Dendritic cell treated with granulocyte-macrophage colony-stimulating factor and Interleukin-4, amounts not matched to agents 40 ng/mL and 50 ng/mL, for 4 days (primary cell): ENCODE measurements around the gene BICC1.

Experiments
- H3K27ac Mint-ChIP-seq: one replicate; pipeline ENCODE4 v1.8.0; 2022; ENCODE audit warnings: mild to moderate bottlenecking, mixed read lengths
- H3K27me3 Mint-ChIP-seq: one replicate; pipeline ENCODE4 v1.8.0; 2022; ENCODE audit warnings: mild to moderate bottlenecking, mixed read lengths
- H3K36me3 Mint-ChIP-seq: one replicate; pipeline ENCODE4 v1.8.0; 2022; ENCODE audit warnings: low read depth, mixed read lengths
- H3K4me1 Mint-ChIP-seq: one replicate; pipeline ENCODE4 v1.8.0; 2022; ENCODE audit warnings: low read depth, mixed read lengths
- H3K4me3 Mint-ChIP-seq: one replicate; pipeline ENCODE4 v1.8.0; 2022; ENCODE audit warnings: mild to moderate bottlenecking, moderate library complexity, mixed read lengths
- H3K9me3 Mint-ChIP-seq: one replicate; pipeline ENCODE4 v1.8.0; 2022; ENCODE audit warnings: mixed read lengths
- intact Hi-C: fragments of 100-400 bp; cut with micrococcal nuclease; formaldehyde crosslinking; loops from one replicate; pipeline ENCODE4 v1.15.0; 2022

BICC1 gene

DNA sequence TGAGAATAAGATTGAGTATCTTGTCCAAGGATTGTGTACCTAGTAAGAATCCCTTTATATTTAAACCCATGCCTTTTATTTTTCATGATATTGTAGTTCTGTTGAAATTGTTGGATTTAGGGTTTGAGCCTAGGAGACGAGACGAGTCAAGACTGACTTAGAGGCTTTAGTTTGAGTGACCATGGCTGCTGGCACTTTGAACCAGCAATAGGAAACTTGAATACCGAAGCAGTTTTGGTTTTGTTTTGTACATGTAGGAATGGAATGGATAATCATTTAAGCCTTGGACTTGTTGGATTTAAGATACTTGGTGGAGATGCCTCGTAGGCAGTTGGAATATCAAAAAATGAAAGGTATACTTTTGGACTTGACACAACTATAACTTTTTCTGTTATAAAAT lies 229.0 kb downstream of the BICC1 start:
- H3K27me3 Mint-ChIP-seq: no peaks in the 10 kb centered on the region
- H3K4me1 Mint-ChIP-seq: no peaks in the 10 kb centered on the region
- intact Hi-C loops: no loop called here
- no peaks in the 10 kb centered on the region for H3K36me3 Mint-ChIP-seq
- no peak overlapping the region for H3K27ac Mint-ChIP-seq
- H3K9me3 Mint-ChIP-seq: no peaks in the 10 kb centered on the region
- H3K4me3 Mint-ChIP-seq: no peak overlapping the region

DNA sequence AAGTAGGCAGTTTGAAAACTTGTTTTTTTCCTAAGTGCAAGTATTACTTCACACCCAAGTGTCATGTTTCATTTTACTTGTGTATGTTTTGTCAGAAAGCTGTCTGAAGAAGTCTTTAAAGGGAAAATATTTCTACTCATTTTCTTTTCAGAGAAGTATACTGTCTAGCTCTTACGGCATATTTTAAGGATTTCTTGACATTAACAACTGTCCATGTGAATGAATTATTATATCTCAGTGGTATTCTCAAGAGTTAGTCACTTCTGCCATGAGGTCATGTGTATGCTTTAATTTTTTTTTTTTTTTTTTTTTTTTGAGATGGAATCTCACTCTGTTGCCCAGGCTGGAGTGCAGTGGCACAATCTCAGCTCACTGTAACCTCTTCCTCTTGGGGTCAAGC lies 229.5 kb downstream of the BICC1 start:
- H3K36me3 Mint-ChIP-seq: no peaks in the 10 kb centered on the region
- H3K4me1 Mint-ChIP-seq: no peaks in the 10 kb centered on the region
- H3K27ac Mint-ChIP-seq: no peak overlapping the region
- H3K4me3 Mint-ChIP-seq: no peak overlapping the region
- H3K9me3 Mint-ChIP-seq: no peaks in the 10 kb centered on the region
- H3K27me3 Mint-ChIP-seq: no peaks in the 10 kb centered on the region
- intact Hi-C loops: no loop called here

DNA sequence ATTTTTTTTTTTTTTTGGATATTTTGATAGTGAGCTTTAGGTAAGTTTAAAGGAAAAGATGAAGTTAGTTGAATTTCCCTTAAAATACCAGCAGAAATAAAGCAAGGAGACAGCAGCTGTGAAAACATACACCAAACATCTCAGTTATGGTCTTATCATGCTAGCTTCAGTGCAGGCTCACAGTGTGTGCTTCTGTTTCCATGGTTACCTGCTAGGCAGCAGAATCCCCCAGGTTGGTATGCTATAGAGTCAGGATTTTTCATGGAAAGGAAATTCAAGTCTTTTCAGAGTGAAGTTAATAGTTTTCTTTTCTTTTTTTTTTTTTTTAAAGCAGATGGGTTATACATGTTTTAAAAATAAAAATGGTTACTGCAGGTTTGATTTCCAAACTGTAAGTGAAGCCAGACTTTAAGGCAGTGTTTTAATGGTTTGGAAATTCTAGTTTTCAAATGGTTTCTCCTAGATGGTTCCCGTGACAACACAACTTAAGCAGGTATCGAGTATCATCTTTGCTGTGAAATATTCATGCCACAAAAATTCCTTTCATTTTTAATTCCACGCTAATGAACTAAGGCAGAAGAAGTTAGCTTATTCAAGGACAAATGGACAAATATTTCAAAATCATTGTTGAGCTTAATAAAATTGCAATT lies 230.9 kb downstream of the BICC1 start:
- Mint-ChIP-seq H3K4me1 (no peaks in the 10 kb centered on the region), H3K36me3 (no peaks in the 10 kb centered on the region), H3K27ac (no peak overlapping the region), H3K4me3 (no peak overlapping the region), H3K9me3 (no peaks in the 10 kb centered on the region), H3K27me3 (no peaks in the 10 kb centered on the region)
- intact Hi-C loops: no loop called here

DNA sequence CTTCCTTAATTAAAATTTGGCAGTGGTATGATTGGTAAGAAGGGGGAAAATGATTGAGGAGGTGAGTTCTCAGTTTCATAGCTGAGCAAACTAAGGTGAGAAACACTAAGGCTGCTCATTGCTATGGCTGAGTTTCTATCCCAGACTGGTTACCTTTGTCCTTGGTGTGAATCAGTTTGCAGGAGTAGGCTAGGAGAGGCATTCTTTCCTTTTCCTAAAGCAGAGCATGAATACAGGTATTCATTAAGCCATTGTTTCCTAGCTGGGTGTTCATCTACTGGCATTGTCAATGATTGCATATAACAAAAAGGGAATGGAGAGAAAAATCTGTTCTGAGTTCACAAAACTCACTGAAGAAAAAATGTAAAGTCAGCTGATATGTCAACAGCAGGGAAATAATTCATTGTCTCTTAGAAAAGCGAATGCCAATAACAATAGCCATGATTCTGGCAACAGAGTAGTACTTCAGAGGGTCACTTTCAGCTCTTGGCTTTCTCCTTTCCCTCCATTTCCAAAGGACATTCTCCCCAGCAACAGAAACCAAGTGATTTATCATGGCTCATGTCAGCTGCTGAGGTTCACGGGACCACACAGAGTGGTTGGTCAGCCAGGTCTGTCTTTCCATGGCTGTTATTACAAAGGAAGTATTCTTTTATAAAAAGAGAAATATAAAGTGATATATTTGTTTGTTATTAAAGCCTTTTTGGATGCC lies 234.0 kb downstream of the BICC1 start:
- no peaks in the 10 kb centered on the region for H3K36me3 Mint-ChIP-seq
- no peaks in the 10 kb centered on the region for H3K27me3 Mint-ChIP-seq
- no peak overlapping the region for H3K4me3 Mint-ChIP-seq
- no peaks in the 10 kb centered on the region for H3K9me3 Mint-ChIP-seq
- no peaks in the 10 kb centered on the region for H3K4me1 Mint-ChIP-seq
- H3K27ac Mint-ChIP-seq: no peak overlapping the region
- intact Hi-C loops: no loop called here

DNA sequence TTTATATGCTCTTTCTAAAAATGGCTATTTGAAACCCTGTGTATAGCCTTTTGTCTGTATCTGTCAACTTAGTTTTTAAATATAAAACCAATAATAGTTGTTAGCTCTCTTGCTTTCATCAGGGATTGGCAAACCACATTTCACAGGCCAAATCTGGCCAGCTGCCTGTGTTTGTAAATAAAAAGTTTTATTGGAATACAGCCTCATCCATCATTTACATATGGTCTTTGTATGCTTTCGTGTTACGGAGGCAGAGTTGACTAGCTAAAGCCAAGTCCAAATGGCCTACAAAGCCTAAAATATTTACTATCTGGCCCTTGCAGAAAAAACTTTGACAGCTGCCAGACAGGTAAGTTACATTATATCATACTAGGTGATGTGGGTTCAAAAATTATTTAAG lies 235.0 kb downstream of the BICC1 start:
- no peaks in the 10 kb centered on the region for H3K9me3 Mint-ChIP-seq
- no peak overlapping the region for H3K27ac Mint-ChIP-seq
- no peaks in the 10 kb centered on the region for H3K4me1 Mint-ChIP-seq
- no peaks in the 10 kb centered on the region for H3K27me3 Mint-ChIP-seq
- H3K36me3 Mint-ChIP-seq: no peaks in the 10 kb centered on the region
- H3K4me3 Mint-ChIP-seq: no peak overlapping the region
- intact Hi-C loops: no loop called here

DNA sequence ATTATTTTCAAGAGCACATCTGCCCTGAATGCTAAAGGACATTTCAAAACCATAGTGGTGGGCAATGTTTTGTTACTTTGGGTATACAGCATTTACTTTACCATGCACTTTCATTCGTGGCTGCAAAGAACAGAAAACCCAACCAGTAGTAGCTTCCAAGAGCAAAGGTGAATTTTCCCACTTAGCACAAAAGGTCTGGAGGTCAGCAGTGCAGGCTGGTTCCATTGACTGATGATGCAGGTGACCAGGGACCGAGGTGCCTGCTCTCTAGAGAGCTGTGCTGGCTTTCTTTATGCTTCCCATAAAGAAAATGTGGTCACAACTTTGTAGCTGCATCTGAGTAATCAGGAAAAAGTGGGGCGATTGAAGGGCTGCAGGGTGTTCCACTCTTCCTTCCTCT lies 240.0 kb downstream of the BICC1 start:
- Mint-ChIP-seq H3K36me3 (no peaks in the 10 kb centered on the region), H3K9me3 (no peaks in the 10 kb centered on the region), H3K27ac (no peak overlapping the region), H3K27me3 (no peaks in the 10 kb centered on the region), H3K4me3 (no peak overlapping the region), H3K4me1 (peaks cover 5% of the 10 kb centered on the region)
- intact Hi-C loops: no loop called here

DNA sequence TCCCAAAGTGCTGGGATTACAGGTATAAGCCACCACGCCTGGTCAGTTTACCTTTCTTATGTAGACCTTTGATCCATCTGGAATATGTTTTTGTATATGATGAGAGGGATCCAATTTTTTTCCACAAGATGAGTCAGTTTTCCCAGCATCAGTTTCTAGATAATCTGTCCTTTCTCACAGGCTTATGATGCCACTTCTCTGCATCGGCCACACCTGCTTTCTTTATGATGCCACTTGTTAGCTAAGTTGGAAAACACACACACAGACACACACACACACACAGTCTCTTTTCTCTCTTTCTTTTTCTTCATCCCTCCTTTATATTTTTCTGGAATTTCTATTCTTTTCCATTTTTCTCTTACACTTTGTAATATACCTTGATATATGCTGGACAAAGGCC lies 240.8 kb downstream of the BICC1 start:
- Mint-ChIP-seq H3K4me1 (peaks cover 5% of the 10 kb centered on the region), H3K36me3 (no peaks in the 10 kb centered on the region), H3K4me3 (no peak overlapping the region), H3K27me3 (no peaks in the 10 kb centered on the region), H3K9me3 (no peaks in the 10 kb centered on the region), H3K27ac (no peak overlapping the region)
- intact Hi-C loops: no loop called here

DNA sequence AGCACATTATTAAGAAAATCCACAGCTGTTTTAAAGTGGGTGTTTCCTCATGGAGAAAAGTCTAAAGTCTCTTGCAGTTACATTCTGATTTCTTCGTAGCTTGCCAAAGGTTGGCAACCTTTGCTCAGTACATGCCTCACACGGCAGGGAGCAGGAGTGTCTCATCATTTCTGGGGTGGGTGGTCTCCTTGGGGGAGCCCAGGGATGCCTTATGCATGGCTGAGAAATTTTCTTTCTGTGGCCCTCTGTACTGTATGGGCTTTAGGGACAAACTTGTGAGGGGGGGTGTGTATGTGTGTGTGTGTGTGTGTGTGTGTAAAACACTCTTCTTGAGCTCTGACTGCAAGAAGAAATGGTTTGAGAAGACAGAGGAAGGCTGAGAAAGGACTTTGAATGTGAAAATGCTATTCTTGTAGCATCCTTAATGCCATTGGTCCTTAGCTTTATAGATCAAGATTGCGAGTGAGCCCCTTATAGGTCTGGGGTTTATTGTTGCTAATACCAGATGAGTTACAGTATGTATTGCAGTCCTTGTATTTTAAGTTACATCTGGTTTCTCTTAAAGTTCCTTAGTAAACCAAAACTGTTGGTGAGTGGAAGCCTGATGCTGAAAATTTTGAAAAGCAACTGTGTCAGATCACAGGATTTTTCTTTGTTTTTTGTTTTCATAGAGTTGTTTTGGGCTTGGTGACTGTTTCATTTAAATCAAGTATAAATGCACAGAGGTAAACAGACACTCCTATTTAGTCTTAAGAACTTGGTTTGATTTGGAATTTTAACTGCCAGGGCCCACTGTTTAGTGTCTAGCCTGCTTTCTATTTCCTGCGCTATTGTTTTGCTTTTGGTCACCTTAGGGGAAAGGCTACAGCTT lies 242.0 kb downstream of the BICC1 start:
- intact Hi-C loops: no loop called here
- H3K4me1 Mint-ChIP-seq: peaks cover 5% of the 10 kb centered on the region
- no peaks in the 10 kb centered on the region for H3K36me3 Mint-ChIP-seq
- no peaks in the 10 kb centered on the region for H3K27me3 Mint-ChIP-seq
- H3K27ac Mint-ChIP-seq: no peak overlapping the region
- H3K9me3 Mint-ChIP-seq: no peaks in the 10 kb centered on the region
- no peak overlapping the region for H3K4me3 Mint-ChIP-seq

DNA sequence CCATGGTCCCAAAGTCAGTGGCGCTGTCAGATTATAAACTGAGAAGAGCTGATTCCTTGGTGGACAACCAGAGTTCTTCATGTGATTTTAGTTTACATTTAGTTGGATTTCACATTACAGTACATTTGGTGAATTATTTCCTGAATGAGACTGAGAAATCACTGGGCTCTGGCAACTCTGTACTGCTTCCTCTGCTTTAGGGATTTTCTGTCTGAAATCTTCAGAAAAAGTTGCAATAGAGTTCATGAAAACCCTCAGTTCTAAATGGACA lies 242.6 kb downstream of the BICC1 start:
- intact Hi-C loops: no loop called here

DNA sequence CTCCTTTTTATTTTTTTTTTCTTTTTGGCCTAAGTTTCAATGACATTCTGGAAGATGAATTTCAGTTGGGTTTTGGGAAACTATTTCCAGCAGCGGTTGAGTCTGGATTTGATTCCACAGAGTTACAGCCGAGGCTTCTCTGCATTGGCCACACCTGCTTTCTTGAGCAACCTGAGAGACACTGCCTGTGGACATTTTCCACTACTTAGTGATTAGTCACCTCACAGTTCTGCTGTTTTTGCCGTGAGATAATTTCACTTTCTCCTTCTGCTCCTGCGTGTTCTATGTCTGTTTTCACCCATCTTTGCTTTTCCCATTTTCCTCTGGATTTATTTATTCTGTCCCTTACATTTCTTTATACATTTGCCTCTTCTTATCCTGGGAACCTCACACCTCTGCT lies 243.0 kb downstream of the BICC1 start:
- Mint-ChIP-seq H3K36me3 (no peaks in the 10 kb centered on the region), H3K27me3 (no peaks in the 10 kb centered on the region), H3K9me3 (no peaks in the 10 kb centered on the region), H3K4me1 (peaks cover 5% of the 10 kb centered on the region), H3K27ac (no peak overlapping the region), H3K4me3 (no peak overlapping the region)
- intact Hi-C loops: no loop called here

More for the DNA sequence above, 242.6 kb downstream of the BICC1 start:
- H3K4me3 Mint-ChIP-seq: no peak overlapping the region
- H3K36me3 Mint-ChIP-seq: no peaks in the 10 kb centered on the region
- no peak overlapping the region for H3K27ac Mint-ChIP-seq
- peaks cover 5% of the 10 kb centered on the region for H3K4me1 Mint-ChIP-seq
- H3K9me3 Mint-ChIP-seq: no peaks in the 10 kb centered on the region
- no peaks in the 10 kb centered on the region for H3K27me3 Mint-ChIP-seq

DNA sequence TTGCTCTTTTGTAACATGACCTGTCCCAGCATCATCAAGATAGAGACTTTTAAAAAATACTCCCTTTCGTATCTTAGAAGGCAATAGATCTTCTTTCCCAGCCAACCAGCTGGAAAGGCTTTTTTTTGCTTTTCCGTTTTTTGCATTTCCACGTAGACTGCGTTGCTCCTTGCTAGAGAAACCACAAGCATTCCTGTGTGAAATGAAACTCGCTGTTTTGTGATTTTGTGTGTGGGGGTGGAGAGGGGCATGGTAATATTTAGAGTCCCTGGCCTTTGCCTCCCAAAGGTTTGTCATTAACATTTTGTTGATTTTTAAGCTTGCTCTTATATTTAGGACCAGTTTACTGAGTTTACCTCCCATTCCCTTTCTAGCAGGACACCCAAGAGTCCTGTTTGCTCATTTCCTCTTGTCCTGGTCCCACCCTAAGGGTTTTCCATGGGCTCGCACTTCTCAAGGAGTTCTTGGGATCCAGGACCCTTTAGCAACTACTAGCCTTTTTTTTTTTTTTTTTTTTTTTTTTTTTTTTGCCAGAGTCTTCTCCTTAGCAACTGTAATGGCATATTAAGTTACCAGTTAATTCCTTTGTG lies 243.6 kb downstream of the BICC1 start:
- no peaks in the 10 kb centered on the region for H3K36me3 Mint-ChIP-seq
- H3K27ac Mint-ChIP-seq: no peak overlapping the region
- no peaks in the 10 kb centered on the region for H3K9me3 Mint-ChIP-seq
- H3K27me3 Mint-ChIP-seq: no peaks in the 10 kb centered on the region
- intact Hi-C loops: no loop called here
- H3K4me1 Mint-ChIP-seq: peaks cover 5% of the 10 kb centered on the region
- no peak overlapping the region for H3K4me3 Mint-ChIP-seq

DNA sequence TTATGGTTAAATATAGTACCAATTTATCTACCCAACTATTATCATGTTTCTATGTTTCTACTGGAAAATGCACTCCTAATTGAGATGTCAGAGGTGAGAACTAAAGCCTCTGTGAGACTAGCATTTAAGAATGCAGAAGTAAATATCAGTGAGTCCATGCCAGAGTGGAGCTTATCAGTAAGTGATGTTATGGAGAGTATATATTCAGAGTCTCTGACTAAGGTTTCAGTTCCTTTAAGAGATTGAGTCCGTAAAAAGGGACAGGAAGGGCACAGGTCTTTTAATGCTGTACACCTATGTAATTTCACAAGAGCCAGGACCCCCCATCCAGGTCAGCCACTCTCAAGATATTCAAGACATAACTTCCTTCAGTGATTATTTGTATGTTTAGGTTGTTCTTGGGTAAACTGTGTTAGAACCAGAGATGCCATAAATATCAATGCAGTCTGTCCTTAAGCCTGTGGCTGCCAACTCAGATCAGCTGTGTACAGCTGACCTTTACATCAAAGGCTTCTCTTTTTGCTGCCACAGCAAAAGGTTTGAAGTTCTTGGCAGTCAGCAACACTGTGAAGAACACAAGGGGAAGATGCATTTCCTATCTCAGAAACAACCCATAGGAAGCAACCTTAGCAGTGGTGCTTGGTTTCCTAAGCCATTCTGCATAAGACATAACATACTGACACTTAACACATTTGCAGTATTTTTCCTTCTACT lies 244.8 kb downstream of the BICC1 start:
- Mint-ChIP-seq H3K27ac (no peak overlapping the region), H3K4me3 (no peak overlapping the region), H3K9me3 (no peaks in the 10 kb centered on the region), H3K36me3 (no peaks in the 10 kb centered on the region), H3K27me3 (no peaks in the 10 kb centered on the region), H3K4me1 (peaks cover 5% of the 10 kb centered on the region)
- intact Hi-C loops: no loop called here

DNA sequence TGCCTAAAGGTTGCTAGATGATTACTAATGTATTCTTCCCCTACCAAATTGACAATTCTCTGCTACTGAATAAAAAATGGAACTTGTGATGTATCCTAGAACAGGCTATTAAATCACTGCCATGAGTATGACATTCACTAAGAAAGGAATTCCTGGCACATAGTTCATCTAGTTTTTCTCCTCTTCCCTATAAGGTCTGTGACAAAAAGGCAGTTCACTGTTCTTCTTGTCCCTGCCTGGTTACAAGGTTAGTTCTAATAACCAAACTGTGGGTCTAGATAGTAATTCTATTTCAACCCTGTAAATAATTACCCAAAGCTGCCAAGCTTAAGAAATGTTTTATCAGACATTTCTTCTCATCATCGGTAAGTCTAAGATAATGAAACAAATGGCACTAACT lies 245.6 kb downstream of the BICC1 start:
- Mint-ChIP-seq H3K27ac (no peak overlapping the region), H3K4me3 (no peak overlapping the region), H3K27me3 (no peaks in the 10 kb centered on the region), H3K4me1 (peaks cover 5% of the 10 kb centered on the region), H3K36me3 (no peaks in the 10 kb centered on the region), H3K9me3 (no peaks in the 10 kb centered on the region)
- intact Hi-C loops: no loop called here
